ENCODE results near the gene P2RY6.
A peak's percentile ranks its signal among the peaks of the same experiment; 100 is the strongest.

P2RY6 gene

DNA sequence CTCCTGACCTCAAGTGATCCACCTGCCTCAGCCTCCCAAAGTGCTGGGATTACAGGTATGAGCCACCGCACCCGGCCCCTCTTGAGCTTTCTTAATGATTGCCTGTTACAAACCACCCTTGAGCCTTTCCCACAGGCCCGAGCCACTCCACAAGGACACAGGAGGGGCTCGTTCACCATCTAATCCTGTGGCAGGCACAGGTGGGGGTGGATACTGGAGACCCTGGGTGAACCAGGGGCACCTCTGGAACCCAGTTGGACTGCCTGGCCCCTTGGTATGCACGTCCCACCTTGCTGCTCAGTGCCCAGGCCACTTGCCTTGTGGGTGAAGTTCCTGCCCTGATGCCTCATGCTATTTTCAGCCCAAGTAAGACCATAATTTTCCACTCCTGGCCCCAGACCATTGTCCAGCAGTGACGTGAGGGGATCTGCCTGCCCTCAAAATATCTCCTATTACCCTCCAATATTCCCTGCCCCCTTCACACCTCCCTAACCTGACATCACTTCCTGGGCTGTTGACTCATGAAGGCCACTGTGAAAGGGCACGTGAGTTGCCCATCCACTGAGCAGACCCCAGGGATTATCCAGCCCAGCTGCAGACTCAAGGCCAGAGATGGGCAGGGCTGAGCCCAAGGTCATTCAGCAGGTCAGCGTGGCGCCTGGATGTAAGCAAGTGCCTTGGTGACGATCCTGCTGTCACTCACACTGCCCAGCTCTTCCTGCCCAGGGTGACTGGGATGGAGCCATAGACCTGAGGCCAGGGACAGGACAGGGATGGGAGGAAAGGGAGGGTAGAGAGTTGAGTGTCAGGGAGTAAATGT is 34.5 kb upstream of the P2RY6 start:
- no peak for DNase-seq

- DNase-seq = no peak
Observed at GRCh38 chr11:73239111-73239521, 33.0 kb upstream of the P2RY6 start.

- DNase-seq = no peak
Observed at GRCh38 chr11:73239571-73240189, 32.5 kb upstream of the P2RY6 start.

DNA sequence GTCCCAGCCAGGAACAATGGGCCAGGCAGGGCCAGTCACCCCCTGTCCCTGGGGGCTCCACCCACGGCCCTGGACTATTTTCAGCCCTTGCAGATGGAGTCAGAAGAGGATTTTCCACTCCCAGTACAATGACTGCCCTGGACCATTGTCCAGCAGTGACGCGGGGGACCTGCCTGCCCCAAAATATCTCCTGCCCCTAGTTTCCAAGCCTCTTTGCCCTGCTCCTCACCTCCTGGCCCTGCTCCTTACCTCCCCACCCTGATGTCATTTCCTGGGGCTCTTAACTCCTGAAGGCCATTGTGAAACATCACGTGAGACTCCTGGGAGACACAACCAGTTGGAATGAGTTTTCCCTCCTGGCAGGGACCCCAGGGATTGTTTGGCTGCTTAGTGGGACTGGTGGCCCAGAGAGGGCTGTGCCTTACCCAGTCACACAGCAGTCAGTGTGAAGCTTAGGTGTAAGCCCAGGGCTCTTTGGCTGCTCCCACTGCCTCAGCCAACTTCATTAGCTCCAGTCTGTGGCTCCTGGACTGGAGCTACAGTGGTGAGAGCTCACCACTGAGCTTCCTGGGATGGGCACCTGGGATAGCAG is 31.9 kb upstream of the P2RY6 start:
- DNase-seq = no peak

DNA sequence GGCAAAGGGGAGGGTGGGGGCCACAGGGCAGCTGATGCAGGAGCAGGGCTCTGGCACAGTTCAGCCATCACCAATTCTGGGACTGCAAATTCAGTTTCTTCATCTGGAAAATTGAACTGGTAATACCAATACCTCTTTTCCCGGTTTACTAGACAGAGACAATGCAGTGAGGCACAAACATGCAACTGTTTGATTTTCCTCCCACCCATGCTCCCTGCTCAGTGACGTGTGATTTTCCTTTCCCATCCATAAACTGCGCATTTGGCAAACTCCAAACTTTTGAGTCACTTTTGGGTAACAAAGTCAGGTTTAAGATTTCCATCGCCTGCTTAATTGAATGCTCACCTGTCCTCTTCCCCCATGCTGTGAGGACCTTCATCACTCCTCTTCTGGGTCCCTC is 30.8 kb upstream of the P2RY6 start:
- DNase-seq = no peak

- DNase-seq = peak; percentile 54
Observed at GRCh38 chr11:73242251-73243092, 29.7 kb upstream of the P2RY6 start.

- no peak for DNase-seq
Observed at GRCh38 chr11:73243093-73243485, 29.0 kb upstream of the P2RY6 start.

GRCh38 chr11:73244589-73245240 is 27.4 kb upstream of the P2RY6 start:
- DNase-seq = no peak

DNA sequence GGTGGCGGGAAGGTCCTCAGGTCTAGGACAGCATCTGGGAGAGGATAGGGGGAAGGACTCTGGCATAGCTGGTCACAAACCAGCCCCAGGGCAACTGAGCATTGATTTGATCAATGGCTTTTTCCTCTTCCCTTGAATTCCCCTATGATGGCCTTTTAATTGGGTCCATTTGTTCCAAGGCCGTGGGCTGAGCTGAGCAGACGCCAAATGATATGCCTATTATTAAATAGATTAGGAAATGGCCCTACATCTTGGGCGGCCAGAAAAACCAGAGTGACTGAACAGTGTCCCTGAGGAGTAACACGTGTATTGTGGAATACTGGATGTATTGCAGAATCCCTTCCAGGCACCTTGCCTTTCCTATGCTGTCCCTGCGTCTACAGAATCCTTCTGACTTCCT is 26.7 kb upstream of the P2RY6 start:
- no peak for DNase-seq

- DNase-seq = no peak
Observed at GRCh38 chr11:73246303-73246702, 25.8 kb upstream of the P2RY6 start.

DNA sequence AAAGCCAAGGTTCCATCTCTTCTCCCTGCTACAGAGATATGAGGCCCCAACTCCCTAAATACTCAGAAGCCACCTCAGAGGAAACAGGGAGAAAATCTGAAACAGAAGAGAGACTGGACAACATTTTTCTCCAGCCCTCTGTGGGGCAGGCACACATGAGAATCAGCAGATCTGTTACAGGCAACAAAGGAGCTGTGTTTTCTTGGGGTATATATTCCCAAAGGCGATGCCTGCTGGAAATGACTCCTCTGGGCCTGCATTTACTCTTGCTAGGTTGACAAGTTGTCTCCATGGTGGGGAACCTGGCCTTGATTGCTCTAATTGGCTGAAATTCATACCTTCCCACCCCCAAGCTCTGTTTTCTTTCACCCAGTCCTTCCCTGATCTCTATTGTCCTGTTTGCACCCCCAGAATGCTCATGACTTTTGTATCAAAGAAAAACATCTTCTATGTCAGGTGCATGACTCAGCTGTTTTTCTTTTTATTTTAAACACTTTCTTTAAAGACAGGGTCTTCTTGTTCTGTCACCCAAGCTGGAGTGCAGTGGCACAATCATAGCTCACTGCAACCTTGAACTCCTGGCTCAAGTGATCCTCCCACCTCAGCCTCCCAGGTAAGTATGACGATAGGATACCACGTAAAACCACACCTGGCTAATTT is 23.5 kb upstream of the P2RY6 start:
- no peak for DNase-seq

GRCh38 chr11:73249304-73249703 is 22.8 kb upstream of the P2RY6 start:
- no peak for DNase-seq

DNA sequence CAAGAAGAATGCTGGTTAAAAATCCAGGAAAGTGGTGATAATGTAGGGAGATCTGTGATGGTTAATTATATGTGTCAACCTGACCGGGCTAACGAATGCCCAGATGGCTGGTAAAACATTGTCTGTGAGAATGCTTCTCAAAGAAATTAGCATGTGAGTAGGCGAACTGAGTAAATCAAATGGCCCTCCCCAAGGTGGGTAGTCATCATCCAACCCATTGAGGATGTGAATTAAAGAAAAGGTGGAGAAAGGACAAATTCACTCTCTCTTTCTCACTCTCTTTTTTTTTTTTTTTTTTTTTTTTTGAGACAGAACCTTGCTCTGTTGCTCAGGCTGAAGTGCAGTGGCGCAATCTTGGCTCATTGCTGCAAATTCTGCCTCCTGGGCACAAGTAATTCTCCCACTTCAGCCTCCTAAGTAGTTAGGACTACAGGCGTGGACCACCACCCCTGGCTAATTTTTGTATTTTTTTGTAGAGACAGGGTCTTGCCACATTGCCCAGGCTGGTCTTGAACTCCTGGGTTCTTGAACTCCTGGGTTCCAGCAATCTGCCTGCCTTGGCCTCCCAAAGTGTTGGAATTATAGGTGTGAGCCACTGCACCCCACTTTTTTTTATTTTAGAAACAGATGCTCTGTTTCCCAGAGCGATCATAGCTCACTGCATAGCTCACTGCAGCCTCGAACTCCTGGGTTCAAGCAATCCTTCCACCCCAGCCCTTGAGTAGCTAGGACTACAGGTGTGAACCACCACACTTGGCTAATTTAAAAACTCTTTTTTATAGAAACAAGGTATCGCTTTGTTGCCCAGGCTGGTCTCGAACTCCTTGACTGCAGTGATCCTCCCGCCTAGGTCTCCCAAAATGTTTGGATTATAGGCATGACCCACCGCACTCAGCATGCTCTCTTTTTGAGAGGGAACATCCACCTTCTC is 22.0 kb upstream of the P2RY6 start:
- no peak for DNase-seq

DNA sequence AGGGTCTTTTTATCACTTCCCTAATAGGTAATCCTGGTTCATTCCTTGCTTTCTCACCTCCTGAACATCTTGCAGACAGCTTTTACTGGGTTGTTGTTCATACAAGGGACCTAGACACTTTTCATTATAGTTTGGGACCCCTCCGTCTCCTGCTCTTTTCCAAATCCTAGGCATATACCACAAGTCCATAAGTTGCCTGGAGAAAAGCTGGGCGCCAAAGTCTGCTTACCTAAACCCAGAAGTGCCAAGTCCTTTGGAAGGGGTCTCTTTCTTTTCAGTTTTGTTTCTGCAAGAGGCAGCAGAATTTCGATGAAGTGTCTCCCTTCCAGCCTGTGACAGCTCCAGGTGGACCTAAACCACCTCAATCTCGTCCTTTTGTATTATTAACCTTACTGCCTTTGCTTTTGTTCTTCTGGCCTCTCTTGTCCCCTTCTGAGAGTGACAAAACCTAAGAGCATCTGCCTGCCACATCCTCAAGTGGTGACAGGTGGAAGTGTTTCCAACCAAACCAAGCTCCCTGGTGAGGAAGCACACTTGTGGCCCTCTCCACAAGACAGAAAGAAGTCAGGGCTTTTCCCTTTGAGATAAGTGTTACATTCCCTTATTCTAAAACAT is 19.5 kb upstream of the P2RY6 start:
- no peak for DNase-seq

DNA sequence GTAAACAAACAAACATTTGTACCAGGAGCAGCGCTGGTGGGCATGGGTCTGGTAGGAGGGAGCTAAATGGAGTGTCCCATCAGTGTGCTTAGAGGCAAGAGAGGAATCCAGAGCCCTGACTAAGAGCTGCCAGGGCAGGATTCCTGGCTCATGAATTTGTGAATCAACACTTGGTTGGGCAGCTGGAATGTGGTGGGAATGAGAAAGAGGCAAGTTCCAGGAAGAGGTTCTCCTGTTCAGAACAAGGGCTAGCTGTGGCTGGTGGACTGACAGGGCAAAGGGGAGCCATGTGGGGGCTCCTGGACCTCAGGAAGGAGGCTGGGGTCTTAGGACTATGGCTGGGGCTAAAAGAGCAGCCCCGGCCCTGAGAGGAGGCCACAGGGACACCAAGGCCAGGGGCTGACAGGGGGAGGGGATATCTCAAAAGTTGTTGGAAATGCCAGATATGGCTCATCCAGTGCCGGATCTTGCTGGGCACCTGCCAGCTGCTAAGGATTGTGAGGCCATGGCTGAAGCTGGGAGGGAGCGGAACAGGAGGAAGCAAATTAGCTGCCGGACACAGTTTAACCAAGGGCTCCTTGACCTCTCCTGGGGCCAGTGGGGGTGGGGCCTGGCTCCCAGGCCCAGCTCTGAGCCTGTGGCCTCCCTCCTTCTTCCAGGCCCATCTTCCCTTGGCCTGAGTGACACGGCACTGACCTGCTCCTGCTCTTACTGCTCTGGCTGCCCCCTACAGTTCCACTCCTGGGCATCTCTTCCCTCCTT is 14.6 kb upstream of the P2RY6 start:
- peak; percentile 88 for DNase-seq

DNA sequence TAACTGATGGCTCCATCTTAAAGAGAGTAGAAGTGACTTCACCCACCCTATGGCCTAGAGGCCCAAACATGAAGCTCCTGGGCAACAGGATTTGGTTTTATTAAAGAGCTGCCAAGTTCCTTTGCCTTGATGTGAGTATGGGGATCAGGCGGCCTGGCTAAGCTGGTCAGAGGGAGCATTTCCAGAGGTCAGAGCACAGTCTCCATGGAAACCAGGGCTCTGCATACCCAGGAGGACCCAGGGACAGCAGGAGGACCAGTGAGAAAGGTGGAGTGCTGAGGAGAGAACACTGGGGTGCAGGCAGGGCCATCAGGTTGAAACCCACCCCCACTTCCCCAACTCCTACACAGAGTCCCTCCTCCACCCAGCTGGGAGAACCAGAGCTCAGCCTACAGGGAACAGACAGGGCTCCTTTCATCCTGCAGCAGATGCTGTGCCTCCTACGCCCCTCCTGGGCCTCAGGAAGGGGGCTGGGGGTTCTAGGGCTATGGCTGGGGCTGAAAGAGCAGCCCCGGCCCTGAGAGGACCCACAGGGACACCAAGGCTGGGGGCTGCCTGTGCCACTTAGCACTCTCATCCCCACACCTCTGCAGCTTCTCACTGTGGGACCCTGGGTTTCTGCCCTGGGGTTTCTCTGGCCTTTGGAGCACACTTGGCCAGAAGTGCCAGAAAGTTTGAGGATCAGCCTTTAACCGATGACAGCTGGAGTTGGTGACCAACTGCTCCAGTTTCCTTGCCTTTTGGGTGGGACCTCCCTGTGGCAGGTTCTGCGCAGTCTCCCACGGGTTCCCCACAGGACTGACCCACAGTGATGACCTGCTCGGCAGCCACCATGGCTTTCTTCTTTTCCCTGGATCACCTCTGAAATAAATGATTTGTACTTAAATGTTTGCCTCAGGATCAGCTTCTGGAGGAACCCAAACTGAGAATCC is 13.8 kb upstream of the P2RY6 start:
- no peak for DNase-seq

DNA sequence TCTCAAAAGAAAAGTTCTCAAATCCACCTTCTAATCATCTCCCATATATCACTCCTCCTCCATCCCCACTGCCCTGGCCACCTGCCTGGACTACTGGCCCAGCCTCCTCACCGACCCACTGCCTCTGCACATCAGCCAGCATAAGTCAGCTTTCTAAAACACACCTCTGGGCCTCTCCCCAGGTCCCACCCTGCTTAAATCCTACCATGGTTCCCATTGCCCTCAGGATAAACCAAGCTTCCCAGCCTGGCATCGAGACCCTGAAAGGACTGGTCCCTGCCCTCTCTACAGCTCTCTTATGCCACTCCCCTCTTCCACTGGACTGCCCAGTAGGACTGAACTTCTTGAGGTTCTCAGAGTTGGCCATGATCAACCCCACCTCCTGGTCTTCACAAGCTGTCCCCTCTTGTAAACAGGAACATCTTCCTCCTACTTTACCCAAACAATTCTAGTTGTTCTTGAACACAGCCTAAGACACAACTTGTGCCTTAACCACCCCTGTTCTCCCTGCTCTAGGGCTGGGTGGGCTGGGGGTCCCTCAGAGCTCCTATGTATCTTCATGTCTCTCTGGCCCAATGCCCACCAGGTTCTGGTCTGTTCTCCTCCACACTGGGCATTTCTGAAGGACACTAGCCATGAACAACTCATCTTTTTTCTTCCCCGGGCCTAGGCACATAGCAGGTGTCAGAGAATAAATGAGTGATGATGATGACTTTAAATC is 12.6 kb upstream of the P2RY6 start:
- DNase-seq = no peak

DNA sequence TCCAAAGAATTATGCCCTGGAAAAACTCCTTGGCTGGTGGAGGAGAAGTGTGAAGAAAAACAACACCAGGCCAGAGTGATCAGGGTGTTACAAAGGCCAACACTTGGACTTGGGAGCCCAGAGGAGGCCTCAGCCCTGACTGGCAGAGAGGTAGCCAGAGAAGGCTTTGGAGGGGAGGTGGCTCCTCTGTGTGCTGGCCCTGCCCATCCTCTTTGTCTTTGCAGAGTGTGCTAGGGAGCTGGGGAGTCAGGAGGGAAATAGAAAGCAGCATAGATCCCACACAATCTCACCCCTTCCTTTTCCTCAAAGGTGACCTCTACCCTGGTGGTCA is 12.0 kb upstream of the P2RY6 start:
- DNase-seq = no peak
